ENCODE measurements around the gene USP9X. TPM values are rescaled to one million over a fixed set of nuclear protein-coding genes. Genes with fewer than 3 reads are reported as not detected.
"Not testable (repeated sequence)": the region's sequence is repeated elsewhere in the genome, so short reads cannot be mapped to it uniquely, and the experiment has no call there.

Gene USP9X
- total and polyA plus RNA-seq, 2 donors: 17.9 to 32.1 TPM

GRCh38 chrX:41258871-41259270, 173.6 kb downstream of the USP9X start:
- peaks cover 0 to 8% of the 10 kb centered on the region in 2 donors for H3K9me3 ChIP-seq (ENCODE audit: control insufficient read depth in 2 of 2, insufficient read depth in 1 of 2, low read length in 1 of 2)
- WGBS: 96% methylated on average over 14 of the region's 14 CpGs
- no peaks in the 10 kb centered on the region for H3K27me3 ChIP-seq (ENCODE audit: control insufficient read depth in 2 of 2, insufficient read depth in 1 of 2, low read length in 1 of 2)
- H3K27ac ChIP-seq (ENCODE audit: low read depth in 1 of 2, low read length in 1 of 2): no peak overlapping the region
- no peak overlapping the region for H3K4me3 ChIP-seq (ENCODE audit: low read length in 2 of 2)
- no peaks in the 10 kb centered on the region for H3K36me3 ChIP-seq (ENCODE audit: control insufficient read depth in 2 of 2, insufficient read depth in 2 of 2, low read length in 1 of 2)
- DNase-seq (ENCODE audit: low read depth in 6 of 9, low spot score in 9 of 9): no peak
- H3K4me1 ChIP-seq (ENCODE audit: control insufficient read depth in 2 of 2, insufficient read depth in 2 of 2, low read length in 2 of 2): peaks cover 0 to 1% of the 10 kb centered on the region in 2 donors

DNA sequence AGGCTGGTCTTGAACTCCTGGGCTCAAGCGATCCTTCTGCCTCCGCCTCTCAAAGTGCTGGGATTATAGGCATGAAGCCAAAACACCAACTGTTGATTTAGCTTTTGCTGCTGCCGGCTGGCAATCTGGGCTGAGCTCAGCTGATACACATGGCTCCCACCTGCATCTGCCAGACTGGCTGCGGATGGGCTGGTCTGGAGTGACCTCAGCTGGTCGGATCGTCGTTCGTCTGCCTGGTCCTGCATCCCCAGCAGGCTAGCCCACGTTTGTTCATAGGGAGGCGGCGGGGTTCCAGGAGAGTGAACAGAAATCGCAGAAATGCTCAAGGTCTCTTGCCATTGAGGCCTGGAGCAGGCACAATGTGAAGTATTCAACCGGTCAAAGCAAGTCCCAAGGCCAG, 174.3 kb downstream of the USP9X start:
- Histone ChIP-seq H3K27me3 (ENCODE audit: control insufficient read depth in 2 of 2, insufficient read depth in 1 of 2, low read length in 1 of 2) (no peaks in the 10 kb centered on the region), H3K4me3 (ENCODE audit: low read length in 2 of 2) (no peak overlapping the region), H3K27ac (ENCODE audit: low read depth in 1 of 2, low read length in 1 of 2) (no peak overlapping the region), H3K9me3 (ENCODE audit: control insufficient read depth in 2 of 2, insufficient read depth in 1 of 2, low read length in 1 of 2) (peaks cover 0 to 8% of the 10 kb centered on the region in 2 donors), H3K4me1 (ENCODE audit: control insufficient read depth in 2 of 2, insufficient read depth in 2 of 2, low read length in 2 of 2) (no peaks in the 10 kb centered on the region), H3K36me3 (ENCODE audit: control insufficient read depth in 2 of 2, insufficient read depth in 2 of 2, low read length in 1 of 2) (no peaks in the 10 kb centered on the region)
- WGBS: 96% methylated on average over 13 of the region's 13 CpGs
- no peak for DNase-seq (ENCODE audit: low read depth in 6 of 9, low spot score in 9 of 9)

- Histone ChIP-seq H3K4me3 (ENCODE audit: low read length in 2 of 2) (no peak overlapping the region), H3K4me1 (ENCODE audit: control insufficient read depth in 2 of 2, insufficient read depth in 2 of 2, low read length in 2 of 2) (peaks cover 0 to 10% of the 10 kb centered on the region in 2 donors), H3K36me3 (ENCODE audit: control insufficient read depth in 2 of 2, insufficient read depth in 2 of 2, low read length in 1 of 2) (no peaks in the 10 kb centered on the region), H3K27ac (ENCODE audit: low read depth in 1 of 2, low read length in 1 of 2) (no peak overlapping the region), H3K9me3 (ENCODE audit: control insufficient read depth in 2 of 2, insufficient read depth in 1 of 2, low read length in 1 of 2) (peaks cover 0 to 8% of the 10 kb centered on the region in 2 donors), H3K27me3 (ENCODE audit: control insufficient read depth in 2 of 2, insufficient read depth in 1 of 2, low read length in 1 of 2) (no peaks in the 10 kb centered on the region)
- DNase-seq (ENCODE audit: low read depth in 6 of 9, low spot score in 9 of 9): peak in 4 of 9 donors; percentile 8 to 64 (median 23)
- WGBS: 17% methylated on average over 8 of the region's 8 CpGs
These were observed 180.4 kb downstream of the USP9X start for GRCh38 chrX:41265615-41266014.

DNA sequence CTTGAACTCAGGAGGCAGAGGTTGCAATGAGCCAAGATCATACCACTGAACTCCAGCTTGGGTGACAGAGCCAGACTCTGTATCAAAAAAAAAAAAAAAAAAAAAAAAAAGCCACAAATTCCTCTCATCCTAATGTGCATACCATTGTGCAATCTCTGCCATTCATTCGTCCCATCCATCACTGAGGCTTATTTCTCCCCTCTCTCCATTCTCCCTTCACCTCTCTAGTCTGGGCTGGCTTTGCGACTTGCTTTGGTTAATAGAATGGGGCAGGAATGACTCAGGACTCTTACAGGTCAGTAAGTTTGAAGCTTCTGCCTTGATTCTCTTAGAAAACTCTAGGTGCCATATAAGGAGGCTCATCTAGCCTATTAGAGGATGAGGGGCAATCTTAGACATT, 188.4 kb downstream of the USP9X start:
- no peak overlapping the region for H3K4me3 ChIP-seq (ENCODE audit: low read length in 2 of 2)
- peaks cover 0 to 25% of the 10 kb centered on the region in 2 donors for H3K27me3 ChIP-seq (ENCODE audit: control insufficient read depth in 2 of 2, insufficient read depth in 1 of 2, low read length in 1 of 2)
- no peaks in the 10 kb centered on the region for H3K9me3 ChIP-seq (ENCODE audit: control insufficient read depth in 2 of 2, insufficient read depth in 1 of 2, low read length in 1 of 2)
- H3K27ac ChIP-seq (ENCODE audit: low read depth in 1 of 2, low read length in 1 of 2): no peak overlapping the region
- no peaks in the 10 kb centered on the region for H3K36me3 ChIP-seq (ENCODE audit: control insufficient read depth in 2 of 2, insufficient read depth in 2 of 2, low read length in 1 of 2)
- no peak for DNase-seq (ENCODE audit: low read depth in 6 of 9, low spot score in 9 of 9)
- H3K4me1 ChIP-seq (ENCODE audit: control insufficient read depth in 2 of 2, insufficient read depth in 2 of 2, low read length in 2 of 2): peaks cover 4 to 7% of the 10 kb centered on the region in 2 donors
- WGBS: 93% methylated on average over 2 of the region's 2 CpGs

DNA sequence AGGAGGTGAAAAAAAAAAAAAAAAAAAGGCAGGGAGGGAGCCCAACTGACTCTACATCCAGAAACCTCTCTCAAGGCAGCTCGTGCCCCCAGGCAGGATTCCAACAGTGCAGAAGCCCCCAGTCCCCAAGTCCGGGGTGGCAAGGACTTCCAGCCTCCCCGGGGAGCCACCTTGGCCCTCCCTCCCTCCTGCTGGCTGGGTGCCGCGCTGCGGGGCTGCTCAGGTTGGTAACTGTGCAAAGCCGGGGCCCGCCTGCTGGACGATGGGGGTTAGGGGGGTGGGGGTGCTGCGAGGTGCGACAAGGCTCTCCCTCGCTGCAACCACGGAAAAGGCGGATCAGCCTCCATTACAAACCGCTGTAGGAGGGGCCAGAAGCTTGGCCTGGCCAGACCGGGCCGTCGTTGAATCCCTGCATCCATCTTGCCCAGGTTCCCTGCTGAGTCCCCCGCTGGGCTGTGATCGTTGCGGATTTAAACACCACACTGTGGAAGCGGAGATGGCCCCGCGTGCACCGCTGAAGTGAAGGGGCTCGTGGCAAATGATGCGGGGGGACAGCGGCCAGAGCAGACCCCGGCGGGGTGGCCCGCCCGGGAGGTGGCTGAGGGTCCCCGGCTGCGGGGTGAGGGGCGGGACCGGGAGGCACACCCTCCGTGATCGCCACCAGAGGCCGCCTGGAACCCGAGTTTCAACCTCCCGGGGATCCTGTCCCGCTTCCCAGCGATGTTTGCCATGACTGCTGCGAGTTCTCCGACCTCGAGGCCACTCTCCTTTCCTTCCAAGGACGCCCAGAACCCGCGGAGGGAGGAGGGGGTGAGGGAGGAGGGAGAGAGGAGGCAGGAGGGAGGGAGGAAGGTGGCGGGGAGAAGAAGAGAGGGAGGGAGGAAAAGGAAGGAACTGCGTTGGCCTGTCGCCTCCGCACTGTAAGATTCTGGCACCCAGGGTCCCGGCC, 190.7 kb downstream of the USP9X start:
- H3K27ac ChIP-seq (ENCODE audit: low read depth in 1 of 2, low read length in 1 of 2): peak overlapping the region; percentile 60 to 63
- WGBS: under 1% methylated on average over 52 of the region's 54 CpGs
- H3K4me3 ChIP-seq (ENCODE audit: low read length in 2 of 2): peak overlapping the region; percentile 52 to 55
- H3K9me3 ChIP-seq (ENCODE audit: control insufficient read depth in 2 of 2, insufficient read depth in 1 of 2, low read length in 1 of 2): no peaks in the 10 kb centered on the region
- no peaks in the 10 kb centered on the region for H3K36me3 ChIP-seq (ENCODE audit: control insufficient read depth in 2 of 2, insufficient read depth in 2 of 2, low read length in 1 of 2)
- H3K4me1 ChIP-seq (ENCODE audit: control insufficient read depth in 2 of 2, insufficient read depth in 2 of 2, low read length in 2 of 2): peaks cover 4 to 7% of the 10 kb centered on the region in 2 donors
- DNase-seq (ENCODE audit: low read depth in 6 of 9, low spot score in 9 of 9): peak in 7 of 9 donors; percentile 29 to 75 (median 43)
- peaks cover 0 to 25% of the 10 kb centered on the region in 2 donors for H3K27me3 ChIP-seq (ENCODE audit: control insufficient read depth in 2 of 2, insufficient read depth in 1 of 2, low read length in 1 of 2)

DNA sequence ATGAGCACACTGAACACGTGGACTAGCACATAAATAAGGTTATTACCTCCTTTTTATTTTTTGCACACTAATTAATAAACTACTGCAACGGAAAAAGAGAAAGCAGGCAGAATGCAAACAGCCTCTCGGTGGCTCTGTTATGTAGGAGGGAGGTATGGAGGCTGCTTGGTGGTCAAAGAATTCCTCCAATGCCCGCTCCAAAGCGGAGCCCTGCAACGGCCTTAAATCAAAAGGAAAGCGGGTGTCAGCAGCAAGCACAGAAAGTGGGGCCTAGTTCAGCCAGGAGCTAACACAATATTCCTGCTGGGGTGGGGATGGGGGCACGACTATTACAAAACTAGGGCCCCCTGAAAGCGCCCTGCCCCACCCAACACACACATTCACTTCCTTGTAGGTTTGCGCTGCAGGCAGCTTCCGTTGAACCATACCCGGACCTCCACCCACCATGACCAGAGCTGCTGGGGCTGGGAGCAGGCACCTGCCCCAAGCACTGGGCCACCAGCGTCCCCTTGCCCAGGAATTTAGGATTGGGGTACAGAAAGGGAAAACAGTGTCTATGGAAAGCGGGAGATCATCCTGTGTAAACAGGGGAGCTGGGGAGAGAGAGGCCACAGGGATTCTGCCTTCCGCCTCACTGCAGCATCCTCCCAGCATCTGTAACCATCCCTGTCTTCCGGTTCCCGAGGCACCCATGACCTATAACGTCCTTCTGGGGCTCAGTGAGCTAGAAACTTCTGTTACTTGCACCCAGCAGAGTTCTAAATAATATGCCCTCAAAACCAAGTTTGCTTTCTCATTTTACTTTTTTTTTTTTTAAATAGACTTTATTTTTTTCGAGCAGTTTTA, 191.6 kb downstream of the USP9X start:
- Histone ChIP-seq H3K4me3 (ENCODE audit: low read length in 2 of 2) (peak overlapping the region; percentile 52 to 55), H3K27me3 (ENCODE audit: control insufficient read depth in 2 of 2, insufficient read depth in 1 of 2, low read length in 1 of 2) (peaks cover 0 to 25% of the 10 kb centered on the region in 2 donors), H3K9me3 (ENCODE audit: control insufficient read depth in 2 of 2, insufficient read depth in 1 of 2, low read length in 1 of 2) (no peaks in the 10 kb centered on the region), H3K4me1 (ENCODE audit: control insufficient read depth in 2 of 2, insufficient read depth in 2 of 2, low read length in 2 of 2) (peaks cover 4 to 7% of the 10 kb centered on the region in 2 donors), H3K27ac (ENCODE audit: low read depth in 1 of 2, low read length in 1 of 2) (peak overlapping the region; percentile 60 to 63), H3K36me3 (ENCODE audit: control insufficient read depth in 2 of 2, insufficient read depth in 2 of 2, low read length in 1 of 2) (no peaks in the 10 kb centered on the region)
- DNase-seq (ENCODE audit: low read depth in 6 of 9, low spot score in 9 of 9): peak in 5 of 9 donors; percentile 4 to 52 (median 21)
- 21% methylated on average over 19 of the region's 19 CpGs for WGBS

GRCh38 chrX:41282307-41282706, 197.1 kb downstream of the USP9X start:
- WGBS: 99% methylated on average over 5 of the region's 5 CpGs
- H3K27ac ChIP-seq (ENCODE audit: low read depth in 1 of 2, low read length in 1 of 2); H3K4me1 ChIP-seq (ENCODE audit: control insufficient read depth in 2 of 2, insufficient read depth in 2 of 2, low read length in 2 of 2); DNase-seq (ENCODE audit: low read depth in 6 of 9, low spot score in 9 of 9); H3K4me3 ChIP-seq (ENCODE audit: low read length in 2 of 2); H3K27me3 ChIP-seq (ENCODE audit: control insufficient read depth in 2 of 2, insufficient read depth in 1 of 2, low read length in 1 of 2); H3K9me3 ChIP-seq (ENCODE audit: control insufficient read depth in 2 of 2, insufficient read depth in 1 of 2, low read length in 1 of 2); H3K36me3 ChIP-seq (ENCODE audit: control insufficient read depth in 2 of 2, insufficient read depth in 2 of 2, low read length in 1 of 2): not testable (repeated sequence)

- 94% methylated on average over 21 of the region's 21 CpGs for WGBS
- H3K4me1 ChIP-seq (ENCODE audit: control insufficient read depth in 2 of 2, insufficient read depth in 2 of 2, low read length in 2 of 2); H3K27me3 ChIP-seq (ENCODE audit: control insufficient read depth in 2 of 2, insufficient read depth in 1 of 2, low read length in 1 of 2); H3K36me3 ChIP-seq (ENCODE audit: control insufficient read depth in 2 of 2, insufficient read depth in 2 of 2, low read length in 1 of 2); H3K9me3 ChIP-seq (ENCODE audit: control insufficient read depth in 2 of 2, insufficient read depth in 1 of 2, low read length in 1 of 2); H3K4me3 ChIP-seq (ENCODE audit: low read length in 2 of 2); H3K27ac ChIP-seq (ENCODE audit: low read depth in 1 of 2, low read length in 1 of 2); DNase-seq (ENCODE audit: low read depth in 6 of 9, low spot score in 9 of 9): not testable (repeated sequence)
These were observed 200.7 kb downstream of the USP9X start for GRCh38 chrX:41285928-41286327.

All from thymus (tissue), 11 donors.